GM18508 (cell line): ENCODE results near the gene MDFI.
"Not testable (repeated sequence)": the region's sequence is repeated elsewhere in the genome, so short reads cannot be mapped to it uniquely, and the experiment has no call there.

Source experiments
- ATAC-seq: cut with Tn5 transposase; IDR thresholded peaks from one replicate; pipeline ENCODE4 v1.9.1; 2021; ENCODE audit warnings: moderate number of reproducible peaks; ENCODE audit not compliant: insufficient read depth, unreplicated experiment

Gene MDFI

GRCh38 chr6:41602422-41602743, 35.9 kb upstream of the MDFI start:
- no peak for ATAC-seq

GRCh38 chr6:41602864-41603608, 35.2 kb upstream of the MDFI start:
- no peak for ATAC-seq

GRCh38 chr6:41604006-41604405, 34.3 kb upstream of the MDFI start:
- ATAC-seq = no peak

- no peak for ATAC-seq
Observed at GRCh38 chr6:41605649-41606048, 32.6 kb upstream of the MDFI start.

- no peak for ATAC-seq
Observed at GRCh38 chr6:41607036-41607435, 31.2 kb upstream of the MDFI start.

GRCh38 chr6:41607736-41608135, 30.5 kb upstream of the MDFI start:
- ATAC-seq = no peak

GRCh38 chr6:41608443-41609151, 29.7 kb upstream of the MDFI start:
- no peak for ATAC-seq

GRCh38 chr6:41614715-41615114, 23.6 kb upstream of the MDFI start:
- ATAC-seq = no peak

- ATAC-seq = no peak
Observed at GRCh38 chr6:41615311-41615710, 23.0 kb upstream of the MDFI start.

- ATAC-seq = no peak
Observed at GRCh38 chr6:41618598-41618997, 19.7 kb upstream of the MDFI start.

- not testable (repeated sequence) for ATAC-seq
Observed at GRCh38 chr6:41619193-41619592, 19.1 kb upstream of the MDFI start.

- ATAC-seq = no peak
Observed at GRCh38 chr6:41621367-41621766, 16.9 kb upstream of the MDFI start.

GRCh38 chr6:41621802-41622201, 16.5 kb upstream of the MDFI start:
- ATAC-seq = no peak

GRCh38 chr6:41622206-41622988, 15.9 kb upstream of the MDFI start:
- no peak for ATAC-seq

- ATAC-seq = no peak
Observed at GRCh38 chr6:41623330-41623729, 14.9 kb upstream of the MDFI start.

GRCh38 chr6:41624621-41625380, 13.5 kb upstream of the MDFI start:
- ATAC-seq = no peak

- ATAC-seq = no peak
Observed at GRCh38 chr6:41625442-41625841, 12.8 kb upstream of the MDFI start.

GRCh38 chr6:41626022-41626421, 12.2 kb upstream of the MDFI start:
- no peak for ATAC-seq

- no peak for ATAC-seq
Observed at GRCh38 chr6:41626917-41627316, 11.4 kb upstream of the MDFI start.

GRCh38 chr6:41629128-41629527, 9.1 kb upstream of the MDFI start:
- no peak for ATAC-seq

- ATAC-seq = no peak
Observed at GRCh38 chr6:41630069-41630468, 8.2 kb upstream of the MDFI start.
